ENCODE data around the gene DPH5.
"Not testable (repeated sequence)": the region's sequence is repeated elsewhere in the genome, so short reads cannot be mapped to it uniquely, and the experiment has no call there.

DPH5 gene

GRCh38 chr1:100971021-100971420, 54.6 kb downstream of the DPH5 start:
- Histone ChIP-seq H3K9me3 (ENCODE audit: control insufficient read depth, low read length) (no peaks in the 10 kb centered on the region), H3K36me3 (ENCODE audit: control insufficient read depth, insufficient read depth, low read length) (peaks cover 14% of the 10 kb centered on the region), H3K27ac (ENCODE audit: insufficient read depth, low read length, poor library complexity, severe bottlenecking) (no peak overlapping the region), H3K27me3 (replicated peaks; ENCODE audit: control insufficient read depth, insufficient read depth, low read length, poor library complexity, severe bottlenecking) (no peaks in the 10 kb centered on the region), H3K4me3 (ENCODE audit: insufficient read depth, low read depth, low read length, poor library complexity, severe bottlenecking) (no peak overlapping the region), H3K4me1 (ENCODE audit: control insufficient read depth, insufficient read depth, low read length, poor library complexity, severe bottlenecking) (no peaks in the 10 kb centered on the region)
- DNase-seq, result no peak

GRCh38 chr1:100969327-100969726, 56.3 kb downstream of the DPH5 start:
- Histone ChIP-seq H3K36me3 (ENCODE audit: control insufficient read depth, insufficient read depth, low read length) (peaks cover 20% of the 10 kb centered on the region), H3K27ac (ENCODE audit: insufficient read depth, low read length, poor library complexity, severe bottlenecking) (no peak overlapping the region)

GRCh38 chr1:100968621-100969020, 57.0 kb downstream of the DPH5 start:
- Histone ChIP-seq H3K36me3 (ENCODE audit: control insufficient read depth, insufficient read depth, low read length) (peaks cover 20% of the 10 kb centered on the region), H3K27ac (ENCODE audit: insufficient read depth, low read length, poor library complexity, severe bottlenecking) (no peak overlapping the region), H3K4me1 (ENCODE audit: control insufficient read depth, insufficient read depth, low read length, poor library complexity, severe bottlenecking) (no peaks in the 10 kb centered on the region), H3K9me3 (ENCODE audit: control insufficient read depth, low read length) (no peaks in the 10 kb centered on the region), H3K27me3 (replicated peaks; ENCODE audit: control insufficient read depth, insufficient read depth, low read length, poor library complexity, severe bottlenecking) (no peaks in the 10 kb centered on the region), H3K4me3 (ENCODE audit: insufficient read depth, low read depth, low read length, poor library complexity, severe bottlenecking) (no peak overlapping the region)
- DNase-seq, result no peak

More at GRCh38 chr1:100969327-100969726, 56.3 kb downstream of the DPH5 start:
- H3K9me3 ChIP-seq (ENCODE audit: control insufficient read depth, low read length), result no peaks in the 10 kb centered on the region
- no peak for DNase-seq
- H3K4me3 ChIP-seq (ENCODE audit: insufficient read depth, low read depth, low read length, poor library complexity, severe bottlenecking), result no peak overlapping the region
- no peaks in the 10 kb centered on the region for H3K27me3 ChIP-seq (replicated peaks; ENCODE audit: control insufficient read depth, insufficient read depth, low read length, poor library complexity, severe bottlenecking)
- H3K4me1 ChIP-seq (ENCODE audit: control insufficient read depth, insufficient read depth, low read length, poor library complexity, severe bottlenecking), result no peaks in the 10 kb centered on the region

GRCh38 chr1:100960098-100960497, 65.5 kb downstream of the DPH5 start:
- Histone ChIP-seq H3K9me3 (ENCODE audit: control insufficient read depth, low read length) (no peaks in the 10 kb centered on the region), H3K4me3 (ENCODE audit: insufficient read depth, low read depth, low read length, poor library complexity, severe bottlenecking) (no peak overlapping the region), H3K4me1 (ENCODE audit: control insufficient read depth, insufficient read depth, low read length, poor library complexity, severe bottlenecking) (no peaks in the 10 kb centered on the region), H3K36me3 (ENCODE audit: control insufficient read depth, insufficient read depth, low read length) (no peaks in the 10 kb centered on the region), H3K27ac (ENCODE audit: insufficient read depth, low read length, poor library complexity, severe bottlenecking) (no peak overlapping the region), H3K27me3 (replicated peaks; ENCODE audit: control insufficient read depth, insufficient read depth, low read length, poor library complexity, severe bottlenecking) (no peaks in the 10 kb centered on the region)
- no peak for DNase-seq

- H3K9me3 ChIP-seq (ENCODE audit: control insufficient read depth, low read length), result no peaks in the 10 kb centered on the region
- H3K4me3 ChIP-seq (ENCODE audit: insufficient read depth, low read depth, low read length, poor library complexity, severe bottlenecking), result no peak overlapping the region
- no peaks in the 10 kb centered on the region for H3K4me1 ChIP-seq (ENCODE audit: control insufficient read depth, insufficient read depth, low read length, poor library complexity, severe bottlenecking)
- DNase-seq, result no peak
- no peak overlapping the region for H3K27ac ChIP-seq (ENCODE audit: insufficient read depth, low read length, poor library complexity, severe bottlenecking)
- no peaks in the 10 kb centered on the region for H3K36me3 ChIP-seq (ENCODE audit: control insufficient read depth, insufficient read depth, low read length)
- no peaks in the 10 kb centered on the region for H3K27me3 ChIP-seq (replicated peaks; ENCODE audit: control insufficient read depth, insufficient read depth, low read length, poor library complexity, severe bottlenecking)
Observed at GRCh38 chr1:100959502-100960060, 66.0 kb downstream of the DPH5 start.

GRCh38 chr1:100955322-100955721, 70.3 kb downstream of the DPH5 start:
- Histone ChIP-seq H3K4me1 (ENCODE audit: control insufficient read depth, insufficient read depth, low read length, poor library complexity, severe bottlenecking) (peaks cover under 1% of the 10 kb centered on the region), H3K36me3 (ENCODE audit: control insufficient read depth, insufficient read depth, low read length) (peaks cover 22% of the 10 kb centered on the region), H3K9me3 (ENCODE audit: control insufficient read depth, low read length) (peaks cover 8% of the 10 kb centered on the region), H3K27ac (ENCODE audit: insufficient read depth, low read length, poor library complexity, severe bottlenecking) (no peak overlapping the region), H3K27me3 (replicated peaks; ENCODE audit: control insufficient read depth, insufficient read depth, low read length, poor library complexity, severe bottlenecking) (no peaks in the 10 kb centered on the region), H3K4me3 (ENCODE audit: insufficient read depth, low read depth, low read length, poor library complexity, severe bottlenecking) (no peak overlapping the region)
- DNase-seq, result no peak

- no peak for DNase-seq
Observed at GRCh38 chr1:100953960-100954730, 71.4 kb downstream of the DPH5 start.

GRCh38 chr1:100952970-100953369, 72.6 kb downstream of the DPH5 start:
- H3K27me3 ChIP-seq (replicated peaks; ENCODE audit: control insufficient read depth, insufficient read depth, low read length, poor library complexity, severe bottlenecking); DNase-seq; H3K27ac ChIP-seq (ENCODE audit: insufficient read depth, low read length, poor library complexity, severe bottlenecking); H3K4me3 ChIP-seq (ENCODE audit: insufficient read depth, low read depth, low read length, poor library complexity, severe bottlenecking): not testable (repeated sequence)
- Histone ChIP-seq H3K9me3 (ENCODE audit: control insufficient read depth, low read length) (peaks cover 11% of the 10 kb centered on the region), H3K36me3 (ENCODE audit: control insufficient read depth, insufficient read depth, low read length) (peaks cover 24% of the 10 kb centered on the region), H3K4me1 (ENCODE audit: control insufficient read depth, insufficient read depth, low read length, poor library complexity, severe bottlenecking) (peaks cover 14% of the 10 kb centered on the region)

More at GRCh38 chr1:100953960-100954730, 71.4 kb downstream of the DPH5 start:
- Histone ChIP-seq H3K4me1 (ENCODE audit: control insufficient read depth, insufficient read depth, low read length, poor library complexity, severe bottlenecking) (peaks cover 12% of the 10 kb centered on the region), H3K4me3 (ENCODE audit: insufficient read depth, low read depth, low read length, poor library complexity, severe bottlenecking) (no peak overlapping the region), H3K27me3 (replicated peaks; ENCODE audit: control insufficient read depth, insufficient read depth, low read length, poor library complexity, severe bottlenecking) (no peaks in the 10 kb centered on the region), H3K27ac (ENCODE audit: insufficient read depth, low read length, poor library complexity, severe bottlenecking) (no peak overlapping the region), H3K9me3 (ENCODE audit: control insufficient read depth, low read length) (peaks cover 8% of the 10 kb centered on the region), H3K36me3 (ENCODE audit: control insufficient read depth, insufficient read depth, low read length) (peaks cover 24% of the 10 kb centered on the region)

GRCh38 chr1:100952104-100952745, 73.4 kb downstream of the DPH5 start:
- Histone ChIP-seq H3K9me3 (ENCODE audit: control insufficient read depth, low read length) (peaks cover 11% of the 10 kb centered on the region), H3K4me1 (ENCODE audit: control insufficient read depth, insufficient read depth, low read length, poor library complexity, severe bottlenecking) (peaks cover 14% of the 10 kb centered on the region), H3K27ac (ENCODE audit: insufficient read depth, low read length, poor library complexity, severe bottlenecking) (no peak overlapping the region), H3K36me3 (ENCODE audit: control insufficient read depth, insufficient read depth, low read length) (peaks cover 24% of the 10 kb centered on the region), H3K27me3 (replicated peaks; ENCODE audit: control insufficient read depth, insufficient read depth, low read length, poor library complexity, severe bottlenecking) (no peaks in the 10 kb centered on the region), H3K4me3 (ENCODE audit: insufficient read depth, low read depth, low read length, poor library complexity, severe bottlenecking) (no peak overlapping the region)
- no peak for DNase-seq

GRCh38 chr1:100950781-100951180, 74.8 kb downstream of the DPH5 start:
- no peak overlapping the region for H3K27ac ChIP-seq (ENCODE audit: insufficient read depth, low read length, poor library complexity, severe bottlenecking)
- H3K36me3 ChIP-seq (ENCODE audit: control insufficient read depth, insufficient read depth, low read length), result peaks cover 24% of the 10 kb centered on the region
- DNase-seq, result no peak
- H3K4me1 ChIP-seq (ENCODE audit: control insufficient read depth, insufficient read depth, low read length, poor library complexity, severe bottlenecking), result peaks cover 14% of the 10 kb centered on the region
- peaks cover 11% of the 10 kb centered on the region for H3K9me3 ChIP-seq (ENCODE audit: control insufficient read depth, low read length)
- H3K4me3 ChIP-seq (ENCODE audit: insufficient read depth, low read depth, low read length, poor library complexity, severe bottlenecking), result no peak overlapping the region
- no peaks in the 10 kb centered on the region for H3K27me3 ChIP-seq (replicated peaks; ENCODE audit: control insufficient read depth, insufficient read depth, low read length, poor library complexity, severe bottlenecking)
